Coronary artery (tissue), 2 donors: ENCODE measurements around the gene ZBTB7C.

Source experiments
- DNase-seq: peaks from one replicate; pipeline ENCODE4 v3.0.0-alpha.2; 2017; ENCODE audit warnings: low spot score
- H3K27ac ChIP-seq, 2 donors: fragments of 200-600 bp; sonication (generic); one replicate each; pipeline ENCODE4 v1.5.1; 2016 to 2019
- H3K4me3 ChIP-seq: fragments of 200-600 bp; sonication (generic); 2 replicates; pipeline ENCODE4 v1.5.1; 2016; ENCODE audit warnings: mild to moderate bottlenecking, moderate library complexity
- TF ChIP-seq, protein P1 (sequence below): fragments of 200-600 bp; sonication (generic); IDR thresholded peaks from one replicate; pipeline ENCODE4 v1.5.1; 2019; ENCODE audit warnings: antibody characterized with exemption

ZBTB7C gene

DNA sequence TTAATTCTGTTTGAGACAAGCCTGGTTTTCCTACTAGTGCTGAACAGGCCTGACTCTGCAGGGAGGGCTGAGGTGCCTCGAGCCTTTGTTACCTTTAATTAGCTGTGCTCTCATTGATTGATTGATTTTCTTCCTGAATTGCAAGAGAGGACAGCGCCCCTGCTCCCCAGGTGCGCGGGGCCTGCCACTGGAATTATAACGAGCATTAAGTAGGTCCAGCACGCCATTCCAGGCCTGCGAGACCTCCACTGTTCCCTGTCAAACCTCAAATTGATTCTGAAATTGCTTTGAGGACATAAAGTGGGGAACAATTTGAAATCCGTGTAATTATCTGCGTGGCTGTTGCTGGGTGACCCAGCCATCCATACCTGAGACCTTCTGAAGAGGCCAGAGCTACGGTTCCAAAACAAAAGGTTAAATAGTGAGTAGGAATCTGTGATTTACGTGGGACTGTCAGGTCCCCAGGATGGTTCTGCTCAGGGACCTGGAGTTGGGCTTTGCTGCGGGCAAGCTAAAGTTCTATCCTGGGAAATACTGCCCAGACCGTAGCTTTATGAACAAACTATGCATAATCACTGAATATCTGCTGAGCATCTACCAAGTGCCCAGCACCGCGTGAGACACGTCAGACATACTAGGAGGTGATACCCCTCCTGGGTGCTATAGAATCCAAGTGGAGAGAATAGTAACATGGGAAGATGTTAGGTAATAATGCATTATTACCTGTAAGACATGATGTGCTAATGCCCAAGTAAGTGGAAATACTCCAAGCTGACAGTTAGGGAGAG, 104.1 kb downstream of the ZBTB7C start:
- no peak overlapping the region for H3K4me3 ChIP-seq
- TF ChIP-seq, protein P1, sequence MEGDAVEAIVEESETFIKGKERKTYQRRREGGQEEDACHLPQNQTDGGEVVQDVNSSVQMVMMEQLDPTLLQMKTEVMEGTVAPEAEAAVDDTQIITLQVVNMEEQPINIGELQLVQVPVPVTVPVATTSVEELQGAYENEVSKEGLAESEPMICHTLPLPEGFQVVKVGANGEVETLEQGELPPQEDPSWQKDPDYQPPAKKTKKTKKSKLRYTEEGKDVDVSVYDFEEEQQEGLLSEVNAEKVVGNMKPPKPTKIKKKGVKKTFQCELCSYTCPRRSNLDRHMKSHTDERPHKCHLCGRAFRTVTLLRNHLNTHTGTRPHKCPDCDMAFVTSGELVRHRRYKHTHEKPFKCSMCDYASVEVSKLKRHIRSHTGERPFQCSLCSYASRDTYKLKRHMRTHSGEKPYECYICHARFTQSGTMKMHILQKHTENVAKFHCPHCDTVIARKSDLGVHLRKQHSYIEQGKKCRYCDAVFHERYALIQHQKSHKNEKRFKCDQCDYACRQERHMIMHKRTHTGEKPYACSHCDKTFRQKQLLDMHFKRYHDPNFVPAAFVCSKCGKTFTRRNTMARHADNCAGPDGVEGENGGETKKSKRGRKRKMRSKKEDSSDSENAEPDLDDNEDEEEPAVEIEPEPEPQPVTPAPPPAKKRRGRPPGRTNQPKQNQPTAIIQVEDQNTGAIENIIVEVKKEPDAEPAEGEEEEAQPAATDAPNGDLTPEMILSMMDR, result no peak
- no peak overlapping the region for H3K27ac ChIP-seq
- peak; percentile 53 for DNase-seq

DNA sequence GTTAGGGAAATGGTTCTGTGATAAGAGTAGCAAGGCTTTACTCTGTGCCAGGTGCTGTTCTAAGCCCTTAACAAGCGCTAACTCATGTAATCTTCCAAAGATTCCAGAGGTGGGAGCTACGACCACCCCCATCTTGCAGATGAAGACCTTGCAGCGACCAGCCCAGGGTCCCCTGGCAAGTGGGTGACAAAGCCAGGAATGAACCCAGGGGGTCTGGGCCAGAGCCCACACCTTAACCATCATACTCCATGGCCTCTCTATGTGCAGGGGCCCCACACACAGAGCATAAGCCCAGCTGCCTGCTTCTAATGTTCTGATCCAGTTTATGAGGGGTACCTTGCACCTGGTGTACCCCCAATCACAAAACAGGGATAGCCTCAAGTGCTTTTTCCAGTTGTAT, 105.3 kb downstream of the ZBTB7C start:
- no peak overlapping the region for H3K4me3 ChIP-seq
- TF ChIP-seq, protein P1, result no peak
- no peak overlapping the region for H3K27ac ChIP-seq
- DNase-seq, result no peak

DNA sequence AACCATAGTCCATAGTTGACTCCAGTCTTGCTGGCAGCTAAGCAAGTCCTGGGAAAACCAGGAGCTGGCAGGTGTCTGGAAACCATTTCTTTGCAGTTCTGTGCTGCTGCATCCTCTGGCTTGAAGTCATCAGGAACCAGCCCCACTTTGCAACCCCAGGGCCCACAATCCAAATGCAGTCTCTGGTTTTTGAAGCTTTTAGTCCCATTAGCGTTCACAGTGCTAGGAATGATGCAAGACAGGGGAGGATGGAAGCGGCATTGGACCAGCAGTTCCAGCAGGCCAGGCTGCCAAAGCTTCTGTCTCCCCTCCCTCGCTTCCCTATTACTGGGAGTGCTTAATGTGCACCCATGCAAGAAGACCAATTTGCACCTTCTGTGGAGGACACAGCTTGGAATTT, 106.4 kb downstream of the ZBTB7C start:
- no peak for DNase-seq
- Histone ChIP-seq H3K4me3 (no peak overlapping the region), H3K27ac (no peak overlapping the region)
- TF ChIP-seq, protein P1, result no peak

DNA sequence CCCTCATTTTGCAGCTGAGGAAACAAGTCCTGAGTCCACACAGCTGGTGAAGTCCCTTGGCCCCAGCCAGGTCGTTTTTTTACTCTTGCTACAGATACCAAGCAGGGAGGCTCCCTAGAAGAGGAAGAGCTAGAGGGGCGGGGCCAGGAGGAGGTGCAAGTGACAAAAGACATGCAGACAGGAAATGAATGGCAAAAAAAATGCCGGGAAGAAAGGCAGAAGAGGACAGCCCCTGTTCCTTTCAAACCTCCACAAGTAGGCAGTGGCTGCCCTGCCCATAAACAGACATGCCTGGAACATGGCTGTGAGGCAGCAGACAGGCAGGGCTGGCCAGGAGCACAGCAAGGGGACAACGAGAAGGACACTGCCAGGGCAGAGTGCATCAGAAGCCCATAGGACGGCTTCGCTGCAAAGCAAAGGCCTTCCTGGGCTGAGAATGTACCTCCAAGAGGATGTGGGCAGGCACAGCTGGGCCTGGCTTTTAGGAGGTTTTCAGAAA, 108.7 kb downstream of the ZBTB7C start:
- TF ChIP-seq, protein P1, result no peak
- Histone ChIP-seq H3K4me3 (no peak overlapping the region), H3K27ac (no peak overlapping the region)
- DNase-seq, result peak; percentile 59

DNA sequence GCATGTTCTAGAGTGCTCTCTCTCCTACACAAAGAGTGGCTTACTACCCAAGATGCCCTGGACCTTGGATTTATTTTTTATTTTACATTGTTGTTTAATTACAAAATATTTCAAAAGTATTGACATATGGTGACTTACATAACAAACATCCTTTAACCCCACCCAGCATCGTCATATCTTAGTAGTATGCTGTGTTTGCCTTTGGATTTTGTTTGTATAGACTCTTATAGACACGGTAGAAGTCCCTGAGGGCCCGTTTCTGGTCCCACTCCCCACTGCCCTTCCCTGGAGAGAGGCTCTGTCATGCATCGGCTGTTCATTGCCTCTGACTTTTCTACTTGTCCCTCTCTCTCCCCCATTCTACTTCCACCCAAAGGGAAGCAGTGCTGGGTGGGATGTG, 112.0 kb downstream of the ZBTB7C start:
- DNase-seq, result no peak
- H3K27ac ChIP-seq, result no peak overlapping the region
- no peak overlapping the region for H3K4me3 ChIP-seq
- TF ChIP-seq, protein P1, result no peak

DNA sequence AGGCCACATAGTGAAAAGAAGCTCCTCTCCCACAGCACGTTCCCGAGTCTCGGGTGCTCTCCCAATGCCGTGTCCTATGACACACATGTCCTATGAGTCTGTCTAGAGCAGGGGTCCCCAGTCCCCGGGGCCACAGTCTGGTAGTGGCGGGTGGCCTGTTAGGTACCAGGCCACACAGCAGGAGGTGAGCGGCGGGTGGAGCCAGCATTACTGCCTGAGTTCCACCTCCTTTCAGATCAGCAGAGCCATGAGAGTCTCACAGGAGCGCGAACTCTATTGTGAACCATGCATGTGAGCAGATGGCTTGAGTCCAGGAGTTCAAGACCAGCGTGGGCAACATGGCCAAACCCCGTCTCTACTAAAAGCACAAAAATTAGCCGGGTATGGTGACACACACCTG, 112.6 kb downstream of the ZBTB7C start:
- TF ChIP-seq, protein P1, result no peak
- Histone ChIP-seq H3K4me3 (no peak overlapping the region), H3K27ac (no peak overlapping the region)
- no peak for DNase-seq
